Adipose tissue (tissue), 3 donors: ENCODE data around the gene YWHAH. TPM values are rescaled to one million over a fixed set of nuclear protein-coding genes. Genes with fewer than 3 reads are reported as not detected.

Source experiments
- H3K27ac ChIP-seq: one replicate; pipeline ENCODE4 v1.5.1; 2013; ENCODE audit warnings: low read depth, low read length
- WGBS, 3 donors: extraction: QIAGEN DNeasy Blood & Tissue Kit; methylation state at CpG; one replicate each; pipeline ENCODE4 v1.1.7; 2013; 5-methylcytosine and 5-hydroxymethylcytosine counted together
- polyA plus RNA-seq, 3 donors: library from polyadenylated mRNA; stranded (reverse); fragments of 200-250 nt; gene quantifications; one replicate each; pipeline ENCODE4 v1.2.3, GENCODE V29; 2013
- donor health status: healthy with polysubstance abuse.
- donor health status: Bipolar disorder and iron deficiency.
- donor health status: healthy.

Gene YWHAH
- polyA plus RNA-seq, 3 donors: 43.8 to 85.4 (median 84.1) TPM

DNA sequence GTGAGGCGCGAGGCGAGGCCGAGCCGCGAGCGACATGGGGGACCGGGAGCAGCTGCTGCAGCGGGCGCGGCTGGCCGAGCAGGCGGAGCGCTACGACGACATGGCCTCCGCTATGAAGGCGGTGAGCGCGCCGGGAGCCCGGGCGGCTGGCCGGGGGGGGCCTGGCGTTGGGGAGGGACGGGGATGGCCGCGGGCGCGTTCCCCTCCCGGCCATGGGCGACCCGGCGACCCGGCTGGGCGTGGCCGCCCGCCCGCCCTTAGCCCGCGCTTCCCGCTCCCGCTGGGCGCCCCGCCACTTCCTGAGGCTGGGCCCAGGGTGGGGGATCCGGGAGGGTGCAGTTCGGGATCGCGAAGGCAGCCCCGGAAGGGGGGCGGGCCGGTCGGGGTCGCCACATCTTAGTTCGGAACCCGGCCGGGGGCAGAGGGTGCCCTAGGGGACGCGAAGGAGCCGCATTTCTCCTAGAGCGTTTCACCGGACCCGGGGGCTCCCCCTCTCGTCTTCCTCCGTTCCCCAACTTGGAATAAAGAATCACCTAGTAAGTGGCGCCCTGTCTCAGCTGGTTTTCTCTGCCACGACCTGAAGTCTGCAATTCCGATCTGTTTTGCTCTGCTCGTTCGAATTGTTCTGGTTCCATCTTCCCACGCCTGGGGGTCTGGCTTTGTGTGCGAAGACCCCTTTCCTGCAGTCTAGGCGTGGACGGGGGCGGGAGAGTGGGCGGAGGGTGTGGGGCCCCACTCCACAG lies 536 bp downstream of the YWHAH start:
- 0 to 1% (median 0%) methylated on average over 38 to 76 of the region's 76 CpGs for WGBS, 3 donors
- peak overlapping the region; percentile 97 for H3K27ac ChIP-seq

DNA sequence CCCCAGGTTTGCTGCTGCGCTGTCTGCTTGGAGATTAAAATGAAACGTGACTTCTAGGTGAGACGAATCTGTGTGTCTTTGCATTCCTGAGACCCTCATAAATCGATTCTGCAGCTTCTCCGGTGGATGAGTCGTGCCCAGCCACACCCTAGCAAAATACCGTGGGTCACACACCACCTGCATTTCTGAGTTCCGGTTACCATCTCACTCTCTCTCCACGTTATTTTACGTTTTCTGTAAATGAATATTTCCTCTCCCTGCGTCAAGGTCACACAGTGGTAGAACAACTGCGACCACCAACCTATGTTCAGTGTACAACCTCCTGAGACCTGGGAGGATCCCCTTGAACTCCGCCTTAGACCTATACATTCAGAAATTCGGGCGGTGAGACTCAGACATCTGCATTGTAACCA lies 1.1 kb downstream of the YWHAH start:
- H3K27ac ChIP-seq: peak overlapping the region; percentile 48
- WGBS, 3 donors: 2 to 3% (median 3%) methylated on average over 15 of the region's 15 CpGs

GRCh38 chr22:31945971-31946680 lies 1.8 kb downstream of the YWHAH start:
- peak overlapping the region; percentile 48 for H3K27ac ChIP-seq
- 22 to 49% (median 27%) methylated on average over 8 of the region's 8 CpGs for WGBS, 3 donors

- H3K27ac ChIP-seq: no peak overlapping the region
- 14 to 17% (median 17%) methylated on average over 2 of the region's 2 CpGs for WGBS, 3 donors
Observed at GRCh38 chr22:31947296-31947695, 3.0 kb downstream of the YWHAH start.

DNA sequence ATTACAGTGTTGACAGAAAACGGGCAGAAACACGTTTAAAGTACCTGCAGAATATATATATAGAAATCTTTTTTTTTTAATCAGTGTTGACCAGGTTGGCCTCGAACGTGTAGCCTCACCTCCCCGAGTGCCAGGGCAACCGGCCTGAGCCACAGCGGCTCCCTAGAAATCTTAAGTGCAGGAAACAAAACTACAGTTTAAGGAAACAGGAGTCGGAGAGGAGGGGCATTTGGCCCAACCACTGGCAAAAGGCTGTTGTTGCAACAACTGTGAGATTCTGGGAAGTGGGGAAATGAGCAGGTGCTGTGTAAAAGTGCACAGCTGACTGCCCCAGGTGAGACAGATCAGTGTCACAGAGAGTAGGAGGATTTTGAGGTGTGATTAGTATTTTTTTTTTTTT lies 3.7 kb downstream of the YWHAH start:
- H3K27ac ChIP-seq: no peak overlapping the region
- 27 to 45% (median 41%) methylated on average over 8 of the region's 8 CpGs for WGBS, 3 donors

GRCh38 chr22:31950226-31950625 lies 5.9 kb downstream of the YWHAH start:
- no peak overlapping the region for H3K27ac ChIP-seq
- WGBS, 3 donors: 56 to 78% (median 61%) methylated on average over 4 of the region's 4 CpGs

- 63 to 72% (median 67%) methylated on average over 8 of the region's 8 CpGs for WGBS, 3 donors
Observed at GRCh38 chr22:31951194-31952093, 7.1 kb downstream of the YWHAH start.

DNA sequence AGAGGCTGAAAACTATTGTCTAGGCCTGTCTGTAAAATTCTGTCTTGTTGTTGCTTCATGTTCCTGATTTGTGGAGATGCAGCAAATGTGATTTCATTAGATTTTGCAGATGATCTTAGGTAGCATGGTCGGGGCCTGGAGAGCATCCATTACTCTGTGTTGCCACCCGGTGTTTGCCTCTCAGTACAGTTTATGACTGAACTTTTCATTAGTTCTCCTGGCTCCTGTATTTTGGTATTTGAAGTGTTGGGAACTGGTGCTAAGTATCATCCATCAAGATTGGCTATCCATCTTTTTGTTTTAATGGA lies 7.7 kb downstream of the YWHAH start:
- H3K27ac ChIP-seq: no peak overlapping the region
- WGBS, 3 donors: 63 to 86% (median 65%) methylated on average over 2 of the region's 2 CpGs

More at GRCh38 chr22:31951194-31952093, 7.1 kb downstream of the YWHAH start:
- no peak overlapping the region for H3K27ac ChIP-seq

- WGBS, 3 donors: 17 to 50% (median 37%) methylated on average over 2 of the region's 2 CpGs
- H3K27ac ChIP-seq: peak overlapping the region; percentile 38
Observed at GRCh38 chr22:31952472-31952871, 8.1 kb downstream of the YWHAH start.

DNA sequence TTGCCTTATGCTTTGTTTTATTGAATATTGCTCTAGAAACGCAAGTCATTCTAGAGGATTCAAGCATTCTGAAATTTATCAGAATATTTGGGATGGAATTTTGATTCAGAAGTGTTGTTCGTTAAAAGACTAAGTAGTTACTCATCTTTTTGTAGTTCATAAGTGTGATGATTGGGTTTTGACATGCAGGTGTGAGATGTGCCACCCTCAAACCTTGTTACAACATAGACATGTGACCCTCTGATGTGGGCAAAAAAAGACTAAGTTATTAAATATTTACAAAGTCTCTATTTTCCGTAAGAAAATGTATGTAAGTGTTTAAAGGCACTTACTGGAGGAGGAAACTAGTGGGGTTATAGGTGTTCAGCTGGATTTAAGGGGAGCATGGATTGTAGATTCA lies 8.9 kb downstream of the YWHAH start:
- WGBS, 3 donors: 69 to 91% (median 90%) methylated on average over 3 of the region's 3 CpGs
- H3K27ac ChIP-seq: no peak overlapping the region

DNA sequence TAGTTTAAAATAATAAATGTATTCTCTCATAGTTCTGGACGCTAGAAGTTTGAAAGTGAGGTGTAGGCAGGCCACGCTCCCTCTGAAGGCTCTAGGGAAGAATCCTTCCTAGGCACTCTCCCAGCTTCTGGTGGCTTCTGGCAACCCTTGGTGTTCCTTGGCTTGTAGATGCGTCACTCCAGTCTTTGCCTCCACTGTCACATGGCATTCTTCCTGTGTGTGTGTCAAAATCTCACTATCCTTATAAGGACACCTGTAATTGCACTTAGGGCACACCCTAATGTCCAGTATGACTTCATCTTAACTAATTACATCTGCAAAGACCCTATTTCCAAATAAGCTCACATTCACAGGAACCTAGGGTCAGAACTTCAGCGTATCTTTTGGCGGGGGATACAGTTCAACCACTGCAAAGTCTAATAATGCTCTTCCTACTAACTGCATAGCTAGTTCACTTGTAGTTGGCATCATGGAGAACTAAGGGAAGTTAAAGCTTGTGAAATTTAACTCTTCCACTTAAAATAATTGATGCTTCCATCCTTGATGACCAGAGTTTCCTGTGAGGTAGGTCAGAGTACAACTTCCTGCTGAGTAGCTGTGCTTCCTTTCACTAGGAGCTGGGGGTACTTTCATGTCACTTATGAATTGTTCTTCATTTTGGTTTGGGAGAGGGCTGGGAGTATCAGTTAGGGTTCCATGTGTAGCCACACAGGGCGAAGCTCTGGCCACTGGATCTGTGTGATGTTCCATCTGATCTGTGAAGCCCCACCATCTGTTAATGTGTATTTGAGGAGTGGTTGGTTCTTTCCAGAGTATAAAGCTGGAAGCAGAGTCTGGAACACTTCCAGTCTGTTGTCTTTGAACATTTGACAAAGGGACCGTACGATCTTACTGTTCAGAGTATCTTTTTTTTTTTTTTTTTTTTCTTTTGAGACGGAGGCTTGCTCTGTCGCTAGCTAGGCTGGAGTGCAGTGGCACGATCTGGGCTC lies 10.5 kb downstream of the YWHAH start:
- WGBS, 3 donors: 67 to 82% (median 67%) methylated on average over 10 to 11 of the region's 11 CpGs
- no peak overlapping the region for H3K27ac ChIP-seq

DNA sequence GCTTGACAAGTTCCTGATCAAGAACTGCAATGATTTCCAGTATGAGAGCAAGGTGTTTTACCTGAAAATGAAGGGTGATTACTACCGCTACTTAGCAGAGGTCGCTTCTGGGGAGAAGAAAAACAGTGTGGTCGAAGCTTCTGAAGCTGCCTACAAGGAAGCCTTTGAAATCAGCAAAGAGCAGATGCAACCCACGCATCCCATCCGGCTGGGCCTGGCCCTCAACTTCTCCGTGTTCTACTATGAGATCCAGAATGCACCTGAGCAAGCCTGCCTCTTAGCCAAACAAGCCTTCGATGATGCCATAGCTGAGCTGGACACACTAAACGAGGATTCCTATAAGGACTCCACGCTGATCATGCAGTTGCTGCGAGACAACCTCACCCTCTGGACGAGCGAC lies 12.0 kb downstream of the YWHAH start:
- no peak overlapping the region for H3K27ac ChIP-seq
- 93 to 96% (median 95%) methylated on average over 12 of the region's 12 CpGs for WGBS, 3 donors

GRCh38 chr22:31957970-31958594 lies 13.7 kb downstream of the YWHAH start:
- 86 to 91% (median 90%) methylated on average over 9 of the region's 9 CpGs for WGBS, 3 donors
- no peak overlapping the region for H3K27ac ChIP-seq

DNA sequence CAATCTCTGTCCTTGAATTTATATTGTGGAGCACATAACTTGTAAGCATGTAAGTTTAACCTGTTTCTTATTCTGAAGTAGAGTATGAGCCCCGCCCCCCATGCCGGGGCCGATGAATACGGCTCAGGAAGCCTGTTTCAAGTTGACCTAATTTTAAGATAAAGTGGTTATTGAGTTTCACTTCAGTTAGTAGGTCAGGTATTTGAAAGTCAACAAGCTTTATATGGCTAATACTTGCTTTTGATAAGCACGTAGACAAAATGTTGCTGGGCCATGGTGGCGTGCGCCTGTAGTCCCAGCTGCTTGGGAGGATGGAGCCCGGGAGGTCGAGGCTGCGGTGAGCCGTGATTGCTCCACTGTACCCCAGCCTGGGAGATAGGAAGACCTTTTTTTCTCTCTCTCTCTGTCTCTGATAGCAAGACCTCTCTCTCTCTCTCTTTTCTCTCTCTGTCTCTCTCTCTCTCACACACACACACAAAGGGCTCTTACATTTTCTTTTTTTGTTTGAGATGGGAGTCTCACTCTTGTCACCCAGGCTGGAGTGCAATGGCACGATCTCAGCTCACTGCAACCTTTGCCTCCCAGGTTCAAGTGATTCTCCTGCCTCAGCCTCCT lies 14.4 kb downstream of the YWHAH start:
- 83 to 95% (median 88%) methylated on average over 12 of the region's 12 CpGs for WGBS, 3 donors

DNA sequence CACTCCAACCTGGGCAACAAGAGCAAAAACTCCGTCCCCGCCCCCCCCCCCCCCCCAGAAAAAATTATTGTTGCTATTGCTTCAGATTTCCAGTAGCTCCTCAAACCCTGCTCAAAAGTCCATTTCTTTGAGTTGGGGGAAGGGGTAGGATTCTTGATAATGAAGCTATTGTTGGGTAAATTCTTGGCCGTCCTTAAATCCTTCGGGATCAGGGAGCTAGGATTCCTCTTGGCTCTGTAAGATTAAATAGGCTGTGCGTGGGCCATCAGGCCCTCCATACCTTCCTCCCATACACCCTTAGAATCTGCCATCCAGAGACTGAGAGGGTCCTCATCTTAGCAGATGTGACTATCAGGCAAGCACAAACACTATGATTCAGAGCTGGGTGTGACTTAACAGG lies 16.4 kb downstream of the YWHAH start:
- H3K27ac ChIP-seq: peak overlapping the region; percentile 34
- WGBS, 3 donors: 49 to 63% (median 59%) methylated on average over 3 to 5 of the region's 5 CpGs

More for the DNA sequence above, 14.4 kb downstream of the YWHAH start:
- H3K27ac ChIP-seq: no peak overlapping the region

- 68 to 83% (median 76%) methylated on average over 11 to 12 of the region's 12 CpGs for WGBS, 3 donors
- no peak overlapping the region for H3K27ac ChIP-seq
Observed at GRCh38 chr22:31962387-31963125, 18.2 kb downstream of the YWHAH start.
